Right atrium auricular region (tissue), 2 donors: ENCODE results near the gene RPL5. TPM values are rescaled to one million over a fixed set of nuclear protein-coding genes. Genes with fewer than 3 reads are reported as not detected.

ENCODE experiments used
- DNase-seq: peaks from one replicate; pipeline ENCODE4 v3.0.0-alpha.2; 2019; ENCODE audit warnings: low spot score
- H3K27ac ChIP-seq, 2 donors: fragments of 200-600 bp; sonication (generic); 1 replicate in 1 of 2; 2 replicates in 1 of 2; pipeline ENCODE4 v1.5.1; 2016 to 2019
- H3K27me3 ChIP-seq, 2 donors: fragments of 200-600 bp; sonication (generic); one replicate each; pipeline versions ENCODE4 v1.5.1 to v1.6.0; 2017 to 2019
- H3K36me3 ChIP-seq: fragments of 200-600 bp; sonication (generic); one replicate; pipeline ENCODE4 v1.5.1; 2016
- H3K4me1 ChIP-seq, 2 donors: fragments of 200-600 bp; sonication (generic); one replicate each; pipeline versions ENCODE4 v1.5.1 to v1.6.0; 2017 to 2019
- H3K4me3 ChIP-seq, 2 donors: fragments of 200-600 bp; sonication (generic); 1 replicate in 1 of 2; 2 replicates in 1 of 2; pipeline ENCODE4 v1.5.1; 2017 to 2019; ENCODE audit warnings: mild to moderate bottlenecking in 1 of 2, moderate library complexity in 1 of 2
- H3K9me3 ChIP-seq, 2 donors: fragments of 200-600 bp; sonication (generic); one replicate each; pipeline ENCODE4 v1.5.1; 2019
- total RNA-seq, 2 donors: library from RNA; depleted of rRNA; stranded (reverse); fragments of >200 nt; gene quantifications; one replicate each; pipeline ENCODE4 v1.1.0, GENCODE V29; 2016
- TF ChIP-seq, protein P1 (sequence below), 2 donors: fragments of 200-600 bp; sonication (generic); IDR thresholded peaks; one replicate each; pipeline ENCODE4 v1.5.1; 2019; ENCODE audit warnings: antibody characterized with exemption in 2 of 2

RPL5 gene
- total RNA-seq, 2 donors from 2014 or later = 675 to 1,127 TPM

GRCh38 chr1:92816732-92817131, 15.1 kb upstream of the RPL5 start:
- Histone ChIP-seq H3K9me3 (no peaks in the 10 kb centered on the region), H3K27ac (no peak overlapping the region), H3K36me3 (no peaks in the 10 kb centered on the region), H3K4me1 (no peaks in the 10 kb centered on the region), H3K4me3 (no peak overlapping the region), H3K27me3 (no peaks in the 10 kb centered on the region)
- DNase-seq = no peak
- TF ChIP-seq, protein P1, sequence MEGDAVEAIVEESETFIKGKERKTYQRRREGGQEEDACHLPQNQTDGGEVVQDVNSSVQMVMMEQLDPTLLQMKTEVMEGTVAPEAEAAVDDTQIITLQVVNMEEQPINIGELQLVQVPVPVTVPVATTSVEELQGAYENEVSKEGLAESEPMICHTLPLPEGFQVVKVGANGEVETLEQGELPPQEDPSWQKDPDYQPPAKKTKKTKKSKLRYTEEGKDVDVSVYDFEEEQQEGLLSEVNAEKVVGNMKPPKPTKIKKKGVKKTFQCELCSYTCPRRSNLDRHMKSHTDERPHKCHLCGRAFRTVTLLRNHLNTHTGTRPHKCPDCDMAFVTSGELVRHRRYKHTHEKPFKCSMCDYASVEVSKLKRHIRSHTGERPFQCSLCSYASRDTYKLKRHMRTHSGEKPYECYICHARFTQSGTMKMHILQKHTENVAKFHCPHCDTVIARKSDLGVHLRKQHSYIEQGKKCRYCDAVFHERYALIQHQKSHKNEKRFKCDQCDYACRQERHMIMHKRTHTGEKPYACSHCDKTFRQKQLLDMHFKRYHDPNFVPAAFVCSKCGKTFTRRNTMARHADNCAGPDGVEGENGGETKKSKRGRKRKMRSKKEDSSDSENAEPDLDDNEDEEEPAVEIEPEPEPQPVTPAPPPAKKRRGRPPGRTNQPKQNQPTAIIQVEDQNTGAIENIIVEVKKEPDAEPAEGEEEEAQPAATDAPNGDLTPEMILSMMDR (IDR thresholded peaks at IDR 0.05) = no peak

DNA sequence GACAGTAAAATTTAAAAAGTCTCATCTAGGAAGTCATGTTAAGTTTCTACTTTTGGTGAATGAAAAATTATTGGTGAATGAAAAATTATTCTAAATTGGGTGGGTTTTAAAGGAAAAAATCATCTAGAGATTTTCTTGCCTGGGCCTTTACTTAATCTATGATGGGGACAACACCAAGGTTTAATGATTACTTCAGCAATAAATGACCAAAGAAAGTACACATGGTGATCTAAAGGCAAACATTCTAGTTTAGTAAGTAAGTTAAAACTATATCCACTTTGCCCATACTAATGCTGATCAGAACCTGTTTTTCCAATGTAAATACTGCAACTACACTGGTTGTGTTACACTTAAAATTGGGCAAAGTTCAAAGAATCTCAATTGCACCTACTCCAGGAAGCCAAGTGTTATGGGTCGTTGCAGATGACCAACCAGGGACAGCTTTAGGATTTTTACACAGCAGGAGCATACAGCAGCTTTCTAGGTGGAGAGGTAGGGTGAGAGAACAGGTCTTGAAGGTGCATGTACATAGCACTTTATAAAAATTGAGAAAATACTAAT, 14.6 kb upstream of the RPL5 start:
- no peak for DNase-seq
- Histone ChIP-seq H3K36me3 (no peaks in the 10 kb centered on the region), H3K4me1 (no peaks in the 10 kb centered on the region), H3K27me3 (no peaks in the 10 kb centered on the region), H3K9me3 (no peaks in the 10 kb centered on the region), H3K4me3 (no peak overlapping the region), H3K27ac (no peak overlapping the region)
- TF ChIP-seq, protein P1 (IDR thresholded peaks at IDR 0.05) = no peak

DNA sequence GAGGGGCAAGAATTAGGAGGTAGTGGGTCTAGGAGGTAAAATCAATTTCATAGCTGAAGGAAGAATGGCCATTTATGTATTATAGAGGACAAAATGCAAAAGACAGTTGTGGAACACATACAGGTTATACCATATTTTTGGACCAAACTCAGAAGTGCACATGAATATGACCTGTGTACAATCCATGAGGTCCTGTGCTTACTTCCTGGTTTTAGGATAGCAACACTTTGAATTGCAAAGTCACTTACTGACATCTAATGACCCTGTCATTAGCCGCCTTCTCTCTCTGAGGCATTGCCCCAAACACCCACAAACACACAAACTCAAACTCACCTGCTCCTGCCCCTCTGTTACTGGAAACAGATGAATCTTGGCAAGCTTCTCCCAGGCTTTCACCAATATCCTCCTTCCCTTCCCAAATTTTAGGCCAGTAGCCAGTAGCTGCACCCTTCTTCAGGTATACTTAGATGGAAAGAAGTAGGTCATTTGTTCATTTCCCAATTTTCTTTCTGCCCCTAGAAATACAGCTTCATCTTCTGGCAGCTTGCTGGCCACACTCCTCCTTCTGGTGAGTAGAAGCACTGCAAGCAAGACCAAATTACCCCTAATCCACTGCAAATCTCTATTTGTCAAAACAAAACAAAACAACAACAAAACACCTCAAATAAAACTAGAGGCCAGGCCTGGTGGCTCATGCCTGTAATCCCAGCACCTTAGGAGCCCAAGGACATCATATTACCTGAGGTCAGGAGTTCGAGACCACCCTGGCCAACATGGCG, 13.7 kb upstream of the RPL5 start:
- DNase-seq = no peak
- Histone ChIP-seq H3K4me3 (no peak overlapping the region), H3K27ac (no peak overlapping the region), H3K9me3 (no peaks in the 10 kb centered on the region), H3K4me1 (no peaks in the 10 kb centered on the region), H3K27me3 (no peaks in the 10 kb centered on the region), H3K36me3 (no peaks in the 10 kb centered on the region)
- TF ChIP-seq, protein P1 (IDR thresholded peaks at IDR 0.05) = peak; percentile 64 to 78

DNA sequence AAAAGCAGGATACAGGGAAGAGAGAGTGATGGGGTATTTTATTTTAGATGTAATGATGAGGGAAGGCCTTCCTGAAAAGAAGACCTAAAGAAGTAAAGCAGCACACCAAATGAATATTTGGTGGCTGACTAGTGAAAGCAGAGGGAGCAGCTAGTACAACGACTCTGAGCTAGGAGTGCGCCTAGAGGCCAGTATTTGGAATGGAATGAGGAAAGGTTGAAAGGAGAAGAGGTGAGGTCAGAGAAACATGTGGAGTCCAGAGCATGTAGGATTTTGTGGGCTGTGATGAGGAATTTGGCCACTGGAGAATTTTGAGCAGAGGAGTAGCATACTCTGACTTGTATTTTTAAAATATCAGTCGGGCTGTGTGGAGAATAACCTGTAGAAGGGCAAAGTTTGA, 11.8 kb upstream of the RPL5 start:
- TF ChIP-seq, protein P1 (IDR thresholded peaks at IDR 0.05) = no peak
- Histone ChIP-seq H3K4me3 (no peak overlapping the region), H3K4me1 (no peaks in the 10 kb centered on the region), H3K27ac (no peak overlapping the region), H3K36me3 (no peaks in the 10 kb centered on the region), H3K9me3 (no peaks in the 10 kb centered on the region), H3K27me3 (no peaks in the 10 kb centered on the region)
- no peak for DNase-seq

GRCh38 chr1:92820551-92820950, 11.3 kb upstream of the RPL5 start:
- Histone ChIP-seq H3K27me3 (no peaks in the 10 kb centered on the region), H3K4me3 (no peak overlapping the region), H3K9me3 (no peaks in the 10 kb centered on the region), H3K27ac (no peak overlapping the region), H3K36me3 (no peaks in the 10 kb centered on the region), H3K4me1 (no peaks in the 10 kb centered on the region)
- no peak for DNase-seq
- TF ChIP-seq, protein P1 (IDR thresholded peaks at IDR 0.05) = no peak
